ENCODE measurements around the gene AKR7A3.

The AKR7A3 gene

DNA sequence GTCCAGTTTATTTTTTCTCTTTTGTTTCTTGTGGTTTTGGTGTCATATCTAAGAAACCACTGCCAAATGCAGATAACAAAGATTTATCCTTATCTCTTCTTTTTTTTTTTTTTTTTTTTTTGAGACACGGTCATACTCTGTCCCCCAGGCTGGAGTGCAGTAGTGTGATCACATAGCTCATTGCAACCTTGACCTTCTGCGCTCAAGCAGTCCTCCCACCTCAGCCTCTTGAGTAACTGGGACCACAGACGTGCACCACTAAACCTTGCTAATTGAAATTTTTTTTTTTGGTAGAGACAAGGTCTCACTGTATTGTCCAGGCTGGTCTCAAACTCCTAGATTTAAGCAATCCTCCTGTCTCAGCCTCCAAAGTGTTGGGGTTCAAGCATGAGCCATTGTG lies 32.5 kb upstream of the AKR7A3 start:
- H3K27me3 ChIP-seq (ENCODE audit: control insufficient read depth in 2 of 2, insufficient read depth in 2 of 2, low read length in 2 of 2), result no peaks in the 10 kb centered on the region
- no peaks in the 10 kb centered on the region for H3K9me3 ChIP-seq (ENCODE audit: control insufficient read depth in 2 of 2, low read length in 2 of 2)
- peaks cover 10 to 28% of the 10 kb centered on the region in 2 donors for H3K36me3 ChIP-seq (ENCODE audit: control insufficient read depth in 2 of 2, insufficient read depth in 2 of 2, low read length in 2 of 2)
- H3K9ac ChIP-seq (ENCODE audit: low read depth in 1 of 2, low read length in 2 of 2), result no peak overlapping the region
- no peak overlapping the region for H3K27ac ChIP-seq (ENCODE audit: low read depth in 2 of 2, low read length in 2 of 2)
- no peak overlapping the region for H3K4me3 ChIP-seq (ENCODE audit: low read length in 2 of 2)
- peaks cover 0 to under 1% of the 10 kb centered on the region in 2 donors for H3K4me1 ChIP-seq (ENCODE audit: control insufficient read depth in 2 of 2, insufficient read depth in 2 of 2, low read length in 2 of 2)

DNA sequence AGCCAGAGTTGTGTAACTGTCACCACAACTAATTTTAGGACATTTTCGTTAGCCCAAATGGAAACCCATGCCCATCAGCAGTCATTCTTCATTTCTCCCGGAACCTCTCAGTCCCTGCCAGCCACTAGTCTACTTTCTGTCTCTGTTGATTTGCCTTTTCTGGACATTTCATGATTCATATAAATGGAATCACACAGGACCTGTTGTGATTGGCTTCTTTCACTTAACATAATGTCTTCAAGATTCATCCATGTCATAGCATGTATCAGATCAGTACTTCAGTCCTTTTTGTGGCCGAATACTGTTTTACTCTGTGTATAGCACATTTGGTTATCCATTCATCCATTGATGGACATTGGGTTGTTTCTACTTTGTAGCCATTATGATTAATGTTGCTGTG lies 30.6 kb upstream of the AKR7A3 start:
- Histone ChIP-seq H3K9ac (ENCODE audit: low read depth in 1 of 2, low read length in 2 of 2) (no peak overlapping the region), H3K4me3 (ENCODE audit: low read length in 2 of 2) (no peak overlapping the region), H3K27me3 (ENCODE audit: control insufficient read depth in 2 of 2, insufficient read depth in 2 of 2, low read length in 2 of 2) (no peaks in the 10 kb centered on the region), H3K36me3 (ENCODE audit: control insufficient read depth in 2 of 2, insufficient read depth in 2 of 2, low read length in 2 of 2) (peaks cover 2 to 14% of the 10 kb centered on the region in 2 donors), H3K9me3 (ENCODE audit: control insufficient read depth in 2 of 2, low read length in 2 of 2) (no peaks in the 10 kb centered on the region), H3K4me1 (ENCODE audit: control insufficient read depth in 2 of 2, insufficient read depth in 2 of 2, low read length in 2 of 2) (peaks cover 0 to 4% of the 10 kb centered on the region in 2 donors), H3K27ac (ENCODE audit: low read depth in 2 of 2, low read length in 2 of 2) (no peak overlapping the region)

DNA sequence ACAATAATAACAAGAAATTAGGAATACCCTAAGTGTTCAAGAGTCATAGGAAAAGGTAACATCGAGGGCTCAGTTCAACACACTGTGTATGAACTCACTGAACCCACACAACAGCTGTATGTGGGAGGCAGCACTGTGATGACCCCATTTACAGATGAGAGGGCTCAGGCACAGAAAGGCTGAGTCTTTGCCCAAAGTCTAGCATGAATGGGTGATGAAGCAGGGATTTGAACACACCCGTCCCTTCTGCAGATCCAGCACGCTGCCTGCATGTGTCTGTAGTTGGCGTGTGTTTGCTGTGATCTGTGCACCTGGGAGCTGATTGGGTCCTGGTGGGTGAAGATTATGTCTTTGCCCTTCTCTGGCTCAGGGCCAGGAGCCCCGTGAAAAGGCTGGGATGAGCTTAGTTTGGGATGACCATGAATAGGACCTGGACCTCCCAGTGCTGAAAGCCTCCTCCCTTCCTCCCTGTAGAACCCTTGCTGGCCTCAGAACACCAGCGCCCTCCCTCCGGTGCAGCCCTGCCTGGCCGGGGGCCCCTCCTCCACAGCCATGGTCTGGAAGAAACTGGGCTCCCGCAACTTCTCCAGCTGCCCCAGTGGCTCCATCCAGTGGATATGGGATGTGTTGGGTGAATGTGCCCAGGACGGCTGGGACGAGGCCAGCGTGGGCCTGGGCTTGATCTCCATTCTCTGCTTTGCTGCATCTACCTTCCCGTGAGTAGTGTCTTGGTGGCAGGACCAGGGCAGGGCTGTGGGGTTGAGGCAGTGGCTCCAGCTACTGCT lies 28.7 kb upstream of the AKR7A3 start:
- Histone ChIP-seq H3K9ac (ENCODE audit: low read depth in 1 of 2, low read length in 2 of 2) (no peak overlapping the region), H3K4me3 (ENCODE audit: low read length in 2 of 2) (no peak overlapping the region), H3K9me3 (ENCODE audit: control insufficient read depth in 2 of 2, low read length in 2 of 2) (no peaks in the 10 kb centered on the region), H3K27me3 (ENCODE audit: control insufficient read depth in 2 of 2, insufficient read depth in 2 of 2, low read length in 2 of 2) (no peaks in the 10 kb centered on the region), H3K4me1 (ENCODE audit: control insufficient read depth in 2 of 2, insufficient read depth in 2 of 2, low read length in 2 of 2) (peaks cover 10 to 18% of the 10 kb centered on the region in 2 donors), H3K36me3 (ENCODE audit: control insufficient read depth in 2 of 2, insufficient read depth in 2 of 2, low read length in 2 of 2) (peaks cover 2 to 10% of the 10 kb centered on the region in 2 donors), H3K27ac (ENCODE audit: low read depth in 2 of 2, low read length in 2 of 2) (no peak overlapping the region)

DNA sequence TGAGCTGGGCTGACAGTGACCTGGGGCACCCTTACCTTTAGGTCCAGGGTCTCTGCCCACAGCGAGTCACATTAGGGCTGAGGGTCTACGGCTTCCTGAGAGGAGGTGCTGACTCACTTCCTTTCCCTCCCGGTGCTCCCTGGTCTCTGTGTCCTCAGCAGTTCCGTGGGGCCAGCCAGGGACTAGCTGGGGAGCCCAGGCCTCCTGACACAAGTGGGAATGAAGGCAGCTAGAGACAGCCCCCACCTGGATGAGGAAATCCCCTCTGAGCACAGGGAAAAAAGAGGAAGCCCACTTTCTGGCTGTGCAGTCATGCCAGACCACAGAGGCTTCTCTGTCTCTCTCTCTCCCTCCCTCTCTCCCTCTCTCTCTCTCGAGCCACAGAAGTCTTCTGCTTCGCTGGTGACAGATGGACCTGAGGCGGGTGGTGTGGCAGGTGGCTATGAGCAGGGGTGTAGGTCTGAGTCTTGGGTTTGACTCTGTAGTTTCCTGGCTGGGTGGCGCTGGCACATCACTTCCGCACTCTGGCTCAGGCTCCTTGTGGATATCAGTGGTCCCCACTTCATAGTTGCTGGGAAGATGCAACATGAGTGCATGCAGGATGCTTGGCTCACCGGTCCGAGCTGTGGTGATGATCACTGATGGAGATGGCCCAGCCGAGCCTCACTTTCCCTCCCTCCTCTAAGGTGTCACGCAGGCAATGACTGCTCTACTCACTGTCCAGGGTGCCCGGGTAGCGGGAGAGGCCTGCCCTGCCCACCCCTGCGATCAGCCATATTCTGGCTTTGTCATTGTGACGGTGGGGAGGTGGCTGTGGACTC lies 27.0 kb upstream of the AKR7A3 start:
- no peaks in the 10 kb centered on the region for H3K9me3 ChIP-seq (ENCODE audit: control insufficient read depth in 2 of 2, low read length in 2 of 2)
- peaks cover 21 to 27% of the 10 kb centered on the region in 2 donors for H3K4me1 ChIP-seq (ENCODE audit: control insufficient read depth in 2 of 2, insufficient read depth in 2 of 2, low read length in 2 of 2)
- no peak overlapping the region for H3K9ac ChIP-seq (ENCODE audit: low read depth in 1 of 2, low read length in 2 of 2)
- no peak overlapping the region for H3K27ac ChIP-seq (ENCODE audit: low read depth in 2 of 2, low read length in 2 of 2)
- H3K36me3 ChIP-seq (ENCODE audit: control insufficient read depth in 2 of 2, insufficient read depth in 2 of 2, low read length in 2 of 2), result peaks cover 0 to 7% of the 10 kb centered on the region in 2 donors
- H3K4me3 ChIP-seq (ENCODE audit: low read length in 2 of 2), result no peak overlapping the region
- H3K27me3 ChIP-seq (ENCODE audit: control insufficient read depth in 2 of 2, insufficient read depth in 2 of 2, low read length in 2 of 2), result no peaks in the 10 kb centered on the region

DNA sequence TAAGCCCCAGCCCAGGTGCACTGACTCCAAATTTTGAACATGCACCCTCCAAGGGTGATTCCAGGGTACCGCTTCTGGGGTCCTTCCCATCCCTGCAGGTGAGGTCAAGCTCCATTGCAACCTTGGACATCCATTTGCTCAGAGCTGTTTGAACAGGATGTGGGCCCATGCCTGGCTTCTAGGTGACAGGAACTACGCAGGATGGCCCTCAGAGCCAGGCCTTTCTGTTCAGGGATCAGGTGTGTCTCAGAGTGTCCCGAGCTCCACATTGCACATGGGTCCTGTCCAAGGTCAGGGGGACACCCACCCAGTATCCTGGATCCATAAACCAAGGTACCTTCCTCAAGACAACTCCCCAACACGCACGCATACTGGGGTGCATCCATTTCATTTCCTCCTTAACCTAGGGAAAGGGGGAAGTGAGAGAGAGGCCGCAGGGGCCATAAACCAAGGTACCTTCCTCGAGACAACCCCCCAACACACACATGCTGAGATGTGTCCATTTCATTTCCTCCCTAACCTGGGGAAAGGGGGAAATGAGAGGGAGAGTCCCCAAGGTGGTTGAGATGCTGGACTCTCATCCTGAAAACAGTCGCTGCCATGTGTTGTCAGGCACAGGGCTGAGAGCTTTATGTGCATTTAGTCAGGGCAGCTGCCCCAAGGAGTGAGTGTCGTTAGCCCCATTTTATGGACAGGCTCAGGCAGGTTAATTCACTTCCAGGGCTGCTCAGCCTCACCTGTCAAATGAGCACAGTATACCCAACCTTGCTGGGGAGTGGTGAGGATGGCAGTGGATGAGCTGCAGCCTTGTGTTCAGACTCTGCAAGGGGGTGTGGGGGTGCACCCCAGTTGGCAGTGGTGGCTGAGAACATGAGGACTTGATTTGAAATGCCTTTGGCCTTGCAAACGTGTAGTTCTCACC lies 25.7 kb upstream of the AKR7A3 start:
- no peaks in the 10 kb centered on the region for H3K9me3 ChIP-seq (ENCODE audit: control insufficient read depth in 2 of 2, low read length in 2 of 2)
- peaks cover 0 to 7% of the 10 kb centered on the region in 2 donors for H3K36me3 ChIP-seq (ENCODE audit: control insufficient read depth in 2 of 2, insufficient read depth in 2 of 2, low read length in 2 of 2)
- H3K27ac ChIP-seq (ENCODE audit: low read depth in 2 of 2, low read length in 2 of 2), result no peak overlapping the region
- H3K4me3 ChIP-seq (ENCODE audit: low read length in 2 of 2), result no peak overlapping the region
- H3K27me3 ChIP-seq (ENCODE audit: control insufficient read depth in 2 of 2, insufficient read depth in 2 of 2, low read length in 2 of 2), result no peaks in the 10 kb centered on the region
- H3K4me1 ChIP-seq (ENCODE audit: control insufficient read depth in 2 of 2, insufficient read depth in 2 of 2, low read length in 2 of 2), result peaks cover 25 to 28% of the 10 kb centered on the region in 2 donors
- H3K9ac ChIP-seq (ENCODE audit: low read depth in 1 of 2, low read length in 2 of 2), result no peak overlapping the region

DNA sequence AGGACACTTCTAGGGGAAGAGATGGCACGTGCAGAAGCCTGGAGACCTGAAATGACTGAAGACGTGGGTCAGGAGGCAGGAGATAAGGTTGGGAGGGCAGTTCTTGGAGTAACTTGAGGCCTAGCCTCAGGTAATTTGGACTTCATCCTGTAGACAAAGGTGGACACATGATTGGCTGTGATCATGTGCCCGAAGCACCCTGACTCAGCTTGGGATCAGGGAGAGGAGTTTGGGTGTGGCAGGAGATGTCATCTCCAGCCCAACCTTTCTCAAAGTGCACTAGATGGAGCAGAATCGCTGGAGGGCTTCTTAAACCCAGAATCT lies 25.0 kb upstream of the AKR7A3 start:
- no peak overlapping the region for H3K9ac ChIP-seq (ENCODE audit: low read depth in 1 of 2, low read length in 2 of 2)
- H3K27ac ChIP-seq (ENCODE audit: low read depth in 2 of 2, low read length in 2 of 2), result no peak overlapping the region
- no peaks in the 10 kb centered on the region for H3K9me3 ChIP-seq (ENCODE audit: control insufficient read depth in 2 of 2, low read length in 2 of 2)
- no peaks in the 10 kb centered on the region for H3K27me3 ChIP-seq (ENCODE audit: control insufficient read depth in 2 of 2, insufficient read depth in 2 of 2, low read length in 2 of 2)
- no peak overlapping the region for H3K4me3 ChIP-seq (ENCODE audit: low read length in 2 of 2)
- peaks cover 30 to 31% of the 10 kb centered on the region in 2 donors for H3K4me1 ChIP-seq (ENCODE audit: control insufficient read depth in 2 of 2, insufficient read depth in 2 of 2, low read length in 2 of 2)
- H3K36me3 ChIP-seq (ENCODE audit: control insufficient read depth in 2 of 2, insufficient read depth in 2 of 2, low read length in 2 of 2), result peaks cover 0 to 4% of the 10 kb centered on the region in 2 donors

DNA sequence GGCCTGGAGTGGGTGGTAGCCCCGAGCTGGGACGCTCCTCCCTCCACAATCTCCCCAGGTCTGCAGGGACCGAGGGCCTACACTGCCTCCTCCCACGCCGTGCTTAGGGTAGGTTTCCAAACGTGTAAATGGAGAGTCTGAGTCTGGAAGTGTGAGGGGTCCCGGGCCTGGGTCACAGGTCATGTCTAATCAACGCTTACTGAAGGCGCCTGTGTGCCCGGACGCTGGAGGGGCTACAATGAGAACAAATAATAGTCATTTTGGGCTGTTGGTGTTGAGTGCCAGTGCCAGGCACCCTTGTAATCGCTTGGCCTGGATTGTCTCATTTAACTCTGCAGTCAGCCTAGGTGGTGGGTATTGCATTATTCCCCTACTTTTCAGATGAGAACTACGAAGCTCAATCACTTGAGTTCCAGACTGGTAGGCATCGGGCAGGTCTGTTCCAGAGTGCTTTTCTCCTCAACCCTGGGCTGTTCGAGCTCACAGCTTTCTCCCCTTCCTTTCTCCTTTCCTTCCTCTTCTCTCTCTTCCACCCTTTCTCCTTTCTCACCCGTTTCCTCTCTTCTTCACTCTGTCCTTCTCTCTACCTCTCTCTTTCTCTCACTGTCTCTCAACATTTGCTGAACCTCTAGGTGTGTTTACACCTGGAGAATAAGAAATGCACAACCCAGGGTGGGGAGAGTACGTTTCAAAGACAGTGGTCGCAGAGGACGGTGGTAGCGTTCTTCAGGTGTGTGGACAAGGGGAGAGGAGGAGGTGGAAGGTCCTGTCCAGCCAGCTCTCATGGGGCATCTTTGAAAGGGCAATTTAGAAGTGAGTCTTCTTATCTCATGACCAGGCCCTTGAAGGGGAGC lies 24.4 kb upstream of the AKR7A3 start:
- Histone ChIP-seq H3K4me1 (ENCODE audit: control insufficient read depth in 2 of 2, insufficient read depth in 2 of 2, low read length in 2 of 2) (peaks cover 36 to 37% of the 10 kb centered on the region in 2 donors), H3K27ac (ENCODE audit: low read depth in 2 of 2, low read length in 2 of 2) (peak overlapping the region; percentile 66 to 77), H3K27me3 (ENCODE audit: control insufficient read depth in 2 of 2, insufficient read depth in 2 of 2, low read length in 2 of 2) (no peaks in the 10 kb centered on the region), H3K9me3 (ENCODE audit: control insufficient read depth in 2 of 2, low read length in 2 of 2) (no peaks in the 10 kb centered on the region), H3K9ac (ENCODE audit: low read depth in 1 of 2, low read length in 2 of 2) (peak overlapping the region; percentile 81 to 89), H3K36me3 (ENCODE audit: control insufficient read depth in 2 of 2, insufficient read depth in 2 of 2, low read length in 2 of 2) (peaks cover under 1 to 1% of the 10 kb centered on the region in 2 donors), H3K4me3 (ENCODE audit: low read length in 2 of 2) (peak overlapping the region; percentile 74 to 83)

DNA sequence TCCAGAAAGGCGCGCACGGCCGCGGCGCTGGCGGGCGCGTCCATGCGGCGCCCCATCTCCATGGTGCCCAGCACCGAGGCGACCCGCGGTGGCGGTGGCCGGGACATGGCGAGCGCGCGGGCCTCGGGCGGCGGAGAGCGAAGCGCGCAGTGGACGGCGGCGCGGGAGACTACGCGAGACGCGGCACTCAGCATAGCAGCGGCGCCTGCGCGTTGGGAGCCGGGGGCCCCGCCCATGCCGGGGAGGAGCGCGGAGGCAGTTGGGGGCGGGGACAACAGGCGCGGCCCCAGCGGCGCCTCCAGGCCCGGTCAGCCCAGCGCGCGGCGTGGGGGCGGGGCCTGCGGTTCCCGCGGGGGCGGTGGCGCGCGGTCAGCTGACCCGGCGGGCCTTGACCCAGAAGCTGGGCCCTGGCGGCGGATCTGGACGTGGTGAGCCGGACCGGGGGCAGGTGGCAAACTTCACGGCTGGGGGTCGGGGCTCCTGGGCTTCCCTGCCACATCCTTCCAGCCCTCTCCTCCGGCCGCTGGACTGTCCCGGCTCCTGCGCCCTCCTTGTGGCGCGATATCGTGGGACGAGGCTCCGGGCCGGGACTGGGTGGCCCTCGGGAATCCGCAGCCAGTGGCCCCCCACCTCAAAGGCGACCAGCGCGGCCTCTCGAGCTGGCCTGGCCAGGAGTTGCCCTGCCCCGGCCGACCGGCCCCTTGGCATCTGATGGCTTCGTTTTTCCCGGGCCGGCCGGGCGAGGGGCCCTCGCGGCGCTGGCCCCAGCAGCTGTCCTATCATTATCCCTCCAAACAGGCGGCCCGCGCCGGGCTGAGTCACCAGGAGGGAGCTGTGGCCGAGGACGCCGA lies 23.6 kb upstream of the AKR7A3 start, which contains the start of the genes AKR7A2 and SLC66A1:
Gene AKR7A2, minus strand, starts transcription at position 214 of the 851 bp plus-strand sequence. Its CDS starts 20 bp downstream, at position 194.
Gene SLC66A1, plus strand, starts transcription at position 396 of the 851 bp plus-strand sequence. CDS start 5,352 bp downstream, outside the sequence.
- peaks cover 6 to 8% of the 10 kb centered on the region in 2 donors for H3K36me3 ChIP-seq (ENCODE audit: control insufficient read depth in 2 of 2, insufficient read depth in 2 of 2, low read length in 2 of 2)
- H3K4me3 ChIP-seq (ENCODE audit: low read length in 2 of 2), result peak within 1 kb of the TSS; percentile 83 to 85
- H3K27ac ChIP-seq (ENCODE audit: low read depth in 2 of 2, low read length in 2 of 2), result peak within 1 kb of the TSS; percentile 77 to 80

More for the DNA sequence above, 23.6 kb upstream of the AKR7A3 start, which contains the start of the genes AKR7A2 and SLC66A1:
- Histone ChIP-seq H3K9ac (ENCODE audit: low read depth in 1 of 2, low read length in 2 of 2) (peak within 1 kb of the TSS; percentile 81 to 89), H3K9me3 (ENCODE audit: control insufficient read depth in 2 of 2, low read length in 2 of 2) (no peaks in the 10 kb centered on the region), H3K27me3 (ENCODE audit: control insufficient read depth in 2 of 2, insufficient read depth in 2 of 2, low read length in 2 of 2) (no peaks in the 10 kb centered on the region), H3K4me1 (ENCODE audit: control insufficient read depth in 2 of 2, insufficient read depth in 2 of 2, low read length in 2 of 2) (peaks cover 40 to 45% of the 10 kb centered on the region in 2 donors)

All from mucosa of rectum (tissue), 2 donors.